Astrocyte of the cerebellum (primary cell): ENCODE measurements around the gene CFAP299.

Experiments used
- DNase-seq: peaks from one replicate; pipeline ENCODE4 v3.0.0-alpha.2; 2011; ENCODE audit warnings: low read depth
- H3K4me3 ChIP-seq: 2 replicates; pipeline ENCODE4 v1.5.1; 2011; ENCODE audit warnings: mild to moderate bottlenecking, low read depth, low read length, moderate library complexity
- CTCF ChIP-seq: IDR thresholded peaks from 2 replicates; pipeline ENCODE4 v1.5.1; 2012; ENCODE audit warnings: low read length, low read depth, moderate library complexity, mild to moderate bottlenecking; ENCODE audit errors: missing control alignments
- in situ Hi-C: cut with HindIII; loops from 2 replicates; pipeline ENCODE4 v1.10.0; 2017; ENCODE audit warnings: low sequenced_read_pairs

Gene CFAP299

GRCh38 chr4:80948141-80948540 is 612.6 kb downstream of the CFAP299 start:
- H3K4me3 ChIP-seq = no peak overlapping the region
- DNase-seq = no peak
- no peak for TF ChIP-seq CTCF
- in situ Hi-C loops = no loop called here

- in situ Hi-C loops = no loop called here
- no peak for TF ChIP-seq CTCF
- H3K4me3 ChIP-seq = no peak overlapping the region
- no peak for DNase-seq
Observed at GRCh38 chr4:80948995-80949394, 613.5 kb downstream of the CFAP299 start.

- DNase-seq = no peak
- in situ Hi-C loops = no loop called here
- H3K4me3 ChIP-seq = no peak overlapping the region
- TF ChIP-seq CTCF = no peak
Observed at GRCh38 chr4:80956421-80956820, 620.9 kb downstream of the CFAP299 start.

- no peak for TF ChIP-seq CTCF
- no peak for DNase-seq
- in situ Hi-C loops = no loop called here
- no peak overlapping the region for H3K4me3 ChIP-seq
Observed at GRCh38 chr4:80963051-80963450, 627.5 kb downstream of the CFAP299 start.

GRCh38 chr4:80967346-80967745 is 631.8 kb downstream of the CFAP299 start:
- no peak for DNase-seq
- no peak overlapping the region for H3K4me3 ChIP-seq
- TF ChIP-seq CTCF = no peak
- in situ Hi-C loops = no loop called here

DNA sequence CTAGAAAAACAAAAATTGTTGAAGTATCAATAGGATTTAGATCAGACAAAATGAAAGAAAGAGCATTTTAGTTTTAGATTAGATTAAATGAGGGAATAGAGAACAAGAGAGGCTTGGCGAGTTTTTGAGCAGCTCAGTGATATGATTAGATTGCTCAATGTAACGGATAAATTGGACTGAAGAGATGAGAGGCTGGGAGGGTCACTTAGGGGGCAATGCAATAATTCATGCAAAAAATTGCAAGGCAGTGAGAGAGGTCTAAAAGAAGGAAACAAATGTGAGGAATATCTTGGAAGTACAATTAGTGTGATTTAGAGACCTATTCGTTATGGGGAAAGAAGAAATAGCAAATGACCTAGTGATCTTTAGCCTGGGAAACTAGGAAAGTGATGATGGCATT is 644.7 kb downstream of the CFAP299 start:
- H3K4me3 ChIP-seq = no peak overlapping the region
- no peak for TF ChIP-seq CTCF
- in situ Hi-C loops = loop anchor here (5.0 kb wide), 1 partner anchor 67 kb away; no protein-coding TSS in a partner anchor
- no peak for DNase-seq

GRCh38 chr4:80986011-80986410 is 650.5 kb downstream of the CFAP299 start:
- in situ Hi-C loops = no loop called here
- DNase-seq = no peak
- TF ChIP-seq CTCF = no peak
- no peak overlapping the region for H3K4me3 ChIP-seq
